Measurements from ENCODE around the gene GRID2. TPM values are rescaled to one million over a fixed set of nuclear protein-coding genes. Genes with fewer than 3 reads are reported as not detected.
"Not testable (repeated sequence)": the region's sequence is repeated elsewhere in the genome, so short reads cannot be mapped to it uniquely, and the experiment has no call there.

GRID2 gene
- polyA plus RNA-seq, 4 donors = 3.0 to 6.6 (median 4.8) TPM

DNA sequence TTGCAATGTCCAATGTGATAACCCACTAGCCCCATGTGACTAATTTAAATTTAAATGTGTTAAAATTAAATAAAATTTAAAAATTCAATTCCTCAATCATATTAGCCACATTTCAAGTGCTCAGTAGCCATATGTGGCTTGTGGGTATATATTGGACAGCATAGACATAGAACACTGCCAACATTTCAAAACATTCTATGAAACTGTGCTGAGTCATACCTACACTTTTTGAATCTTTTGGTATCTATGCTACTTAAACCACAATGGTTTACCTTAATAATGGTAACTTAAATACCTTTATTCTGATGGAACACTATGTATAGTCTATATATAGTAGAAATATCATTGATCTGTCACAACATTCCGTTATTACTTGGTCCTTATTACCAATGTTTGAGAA lies 1301.4 kb downstream of the GRID2 start:
- no peak for DNase-seq (ENCODE audit: low read depth in 4 of 4, low spot score in 2 of 4)

DNA sequence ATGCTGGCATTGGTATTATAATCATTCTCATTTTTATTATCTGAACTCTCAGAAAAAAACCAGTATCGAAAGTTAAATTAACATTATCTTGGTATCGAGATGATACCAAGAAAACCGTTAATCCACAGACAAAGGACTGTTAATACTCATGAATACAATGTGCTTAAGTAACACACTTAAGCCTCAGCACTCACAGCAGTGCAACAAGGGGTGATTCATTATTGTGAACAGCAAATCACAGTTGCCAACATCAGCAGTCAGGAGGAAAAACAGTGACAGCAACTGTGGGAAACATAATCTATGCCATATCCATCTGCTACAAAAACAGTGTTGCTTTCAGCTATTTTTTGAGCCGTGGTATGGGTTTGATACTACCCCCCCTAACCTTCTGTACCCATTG lies 1313.8 kb downstream of the GRID2 start:
- DNase-seq (ENCODE audit: low read depth in 4 of 4, low spot score in 2 of 4) = no peak

DNA sequence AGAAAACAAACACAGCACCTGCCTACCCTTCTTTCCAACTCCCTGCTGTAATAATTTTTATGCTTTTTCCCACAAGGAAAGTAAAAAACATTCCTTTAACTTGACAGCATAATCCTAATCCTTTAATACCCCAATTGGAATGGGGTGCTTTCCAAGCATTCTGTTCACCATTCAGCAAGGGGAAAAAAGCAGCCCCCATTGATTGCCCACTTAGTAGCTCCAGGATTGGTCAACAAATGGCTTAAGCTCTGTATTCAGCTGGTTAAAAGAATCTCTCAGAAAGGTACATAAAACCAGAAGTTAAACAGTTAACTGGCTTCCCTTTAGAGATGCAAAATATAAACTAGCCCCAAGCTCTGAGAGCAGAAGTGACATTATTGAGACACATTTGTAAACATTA lies 1330.0 kb downstream of the GRID2 start:
- DNase-seq (ENCODE audit: low read depth in 4 of 4, low spot score in 2 of 4) = no peak

DNA sequence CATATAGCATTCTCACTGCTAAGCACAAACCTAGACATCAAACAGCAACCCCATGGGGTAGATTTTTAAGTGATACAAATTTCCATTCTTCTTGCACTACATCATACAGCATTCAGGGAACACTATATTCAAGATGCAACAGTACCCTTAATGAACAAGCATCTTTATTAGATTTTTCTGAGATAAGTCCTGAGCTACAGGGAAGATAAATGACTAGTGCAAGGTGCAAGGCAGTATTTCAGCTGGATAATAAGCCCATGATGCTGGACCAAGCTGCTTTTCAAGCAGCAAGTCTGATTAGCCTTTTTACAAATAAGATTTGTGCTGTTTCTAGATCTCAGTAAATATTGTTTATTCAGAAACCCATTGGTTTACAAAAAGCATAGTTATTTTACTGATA lies 1332.2 kb downstream of the GRID2 start:
- DNase-seq (ENCODE audit: low read depth in 4 of 4, low spot score in 2 of 4) = peak in 1 of 4 donors; percentile 15

DNA sequence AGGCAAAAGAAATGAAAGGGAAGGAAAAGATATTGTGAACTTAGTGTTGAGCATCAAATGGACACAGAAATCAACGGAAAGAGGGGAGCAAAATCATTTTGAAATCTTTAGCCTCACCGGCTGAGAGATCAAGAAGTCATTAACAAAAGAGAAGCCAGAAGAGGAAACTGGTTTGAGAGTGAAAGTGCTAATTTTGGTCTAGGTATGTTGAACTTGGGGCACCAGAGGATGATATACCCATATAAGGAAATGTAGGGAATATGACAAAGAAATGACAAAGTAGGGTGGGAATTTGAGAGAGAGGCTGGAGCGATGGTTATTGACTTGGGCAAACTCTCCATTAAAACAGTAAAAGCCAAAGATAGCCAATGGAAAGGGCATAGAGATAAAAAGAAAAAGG lies 1341.4 kb downstream of the GRID2 start:
- DNase-seq (ENCODE audit: low read depth in 4 of 4, low spot score in 2 of 4) = no peak

DNA sequence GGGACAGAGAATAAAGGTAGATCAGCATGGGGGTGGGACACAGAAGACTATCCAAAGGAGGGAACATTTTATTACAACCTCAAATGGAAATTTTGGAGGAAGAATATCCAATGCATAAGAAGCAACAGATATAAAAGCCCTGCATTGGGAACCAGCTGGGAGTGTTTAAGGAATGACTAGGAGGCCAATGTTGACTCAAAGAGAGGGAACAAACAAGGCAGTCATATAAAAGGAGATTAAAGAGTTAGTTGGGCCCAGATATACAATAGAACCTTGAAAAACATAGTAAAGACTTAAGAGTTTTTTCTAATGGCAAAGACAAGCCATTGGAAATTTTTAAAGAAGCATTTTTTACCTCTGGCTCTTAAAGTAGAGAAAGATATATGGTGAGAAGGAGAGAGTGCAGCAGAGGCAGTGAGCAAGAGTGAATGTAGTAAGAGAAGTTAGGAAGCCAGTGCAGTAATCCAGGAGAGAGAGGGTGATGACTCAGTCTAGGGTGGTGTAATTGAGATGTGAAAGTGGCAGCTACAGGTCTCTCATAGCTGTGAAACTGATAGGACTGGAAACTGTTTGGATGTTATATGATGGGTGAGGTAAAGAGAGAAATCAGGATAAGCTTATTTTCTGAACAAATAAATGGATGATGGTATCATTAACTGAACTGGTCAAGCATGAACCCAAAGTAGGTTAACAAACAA lies 1342.6 kb downstream of the GRID2 start:
- DNase-seq (ENCODE audit: low read depth in 4 of 4, low spot score in 2 of 4) = no peak

DNA sequence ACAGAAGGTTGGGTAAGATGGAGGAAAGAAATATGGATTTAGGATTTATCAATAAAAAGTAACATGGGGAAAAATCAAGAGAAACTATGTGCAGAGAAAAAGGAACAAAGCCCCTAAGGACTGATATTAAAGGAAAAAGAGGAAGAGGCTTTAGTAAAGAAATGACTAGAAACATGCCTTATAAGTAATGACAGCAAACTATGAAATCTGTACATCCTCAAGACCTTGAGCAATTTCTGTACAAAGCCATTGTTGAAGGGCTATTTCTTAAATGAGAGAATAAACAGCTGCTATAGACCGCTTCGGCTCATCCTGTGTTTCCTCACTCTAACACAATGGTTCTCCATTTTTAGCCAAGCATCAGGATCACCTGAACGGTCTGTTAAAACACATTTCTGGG lies 1344.5 kb downstream of the GRID2 start:
- DNase-seq (ENCODE audit: low read depth in 4 of 4, low spot score in 2 of 4) = no peak

DNA sequence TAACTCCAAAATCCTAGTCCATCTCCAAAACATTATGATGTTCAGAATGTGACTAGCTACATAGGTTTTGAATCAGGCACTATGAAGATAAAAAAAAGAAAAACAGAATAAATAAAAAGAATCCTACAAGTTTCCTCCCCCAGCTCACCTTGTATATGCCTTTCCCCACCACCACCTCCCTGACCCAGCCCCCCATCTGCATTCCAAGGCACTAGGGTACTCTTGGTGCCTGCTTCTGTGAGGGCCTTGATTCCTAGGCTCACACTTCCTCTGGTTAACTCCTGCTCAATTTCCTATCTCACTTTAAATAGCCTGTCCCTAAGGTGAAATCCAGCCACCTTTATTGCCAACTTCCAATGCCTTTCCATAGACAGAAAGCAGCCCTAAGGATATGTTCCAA lies 1346.1 kb downstream of the GRID2 start:
- DNase-seq (ENCODE audit: low read depth in 4 of 4, low spot score in 2 of 4) = no peak

DNA sequence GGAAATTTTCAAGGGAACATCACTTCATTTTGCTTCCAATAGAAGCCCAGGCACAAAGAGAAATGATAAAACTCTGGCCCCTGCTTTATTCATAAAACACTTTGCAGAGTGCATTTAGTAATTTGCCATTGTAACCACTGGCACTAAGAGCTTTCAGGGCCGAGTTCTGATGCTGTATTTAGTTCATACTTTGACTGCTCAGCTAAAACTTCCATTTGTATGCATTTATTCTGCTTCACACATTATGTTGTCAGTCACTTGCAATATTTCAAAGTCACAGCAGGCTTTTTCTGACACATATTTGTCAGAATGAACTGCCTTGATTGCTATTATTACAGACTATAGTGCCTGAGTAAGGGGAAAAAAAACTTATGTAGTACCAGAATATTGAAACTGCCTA lies 1350.4 kb downstream of the GRID2 start:
- DNase-seq (ENCODE audit: low read depth in 4 of 4, low spot score in 2 of 4) = no peak

DNA sequence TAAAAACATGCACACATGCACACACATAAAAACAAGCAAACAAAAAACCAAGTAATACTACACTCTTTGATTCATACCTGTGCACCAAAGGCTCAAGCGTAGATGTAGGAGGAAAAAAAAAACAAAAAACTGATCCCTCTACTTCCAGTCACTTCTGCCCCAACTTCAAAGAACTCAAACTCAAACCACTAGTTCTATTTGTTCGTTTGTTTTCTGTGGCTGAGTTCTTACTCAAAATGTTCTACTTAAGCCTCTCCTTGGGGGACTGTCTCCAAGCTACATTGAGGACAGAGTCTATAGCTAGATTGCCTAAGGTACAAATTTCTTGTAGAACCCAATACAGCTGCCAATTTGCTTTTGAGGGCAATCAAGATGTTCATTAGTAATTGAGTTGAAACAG lies 1353.8 kb downstream of the GRID2 start:
- no peak for DNase-seq (ENCODE audit: low read depth in 4 of 4, low spot score in 2 of 4)

DNA sequence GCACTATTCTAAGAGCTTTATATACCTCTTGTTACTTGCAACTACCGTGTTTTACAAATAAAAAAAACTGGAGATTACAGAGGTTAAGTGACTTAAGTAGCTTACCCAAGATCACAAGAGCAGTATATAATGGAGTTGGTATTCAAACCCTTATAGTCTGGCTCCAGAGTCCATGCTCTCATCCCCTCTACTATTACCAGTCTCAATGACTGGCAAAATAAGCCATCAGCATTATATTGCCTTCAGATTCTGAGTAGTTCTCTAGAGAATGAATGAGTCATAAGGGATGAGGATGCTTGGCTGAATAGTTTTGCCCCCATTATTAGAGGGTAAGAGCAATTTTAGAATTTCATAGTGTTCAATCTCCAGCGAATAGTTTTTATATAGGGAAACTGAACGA lies 1354.7 kb downstream of the GRID2 start:
- DNase-seq (ENCODE audit: low read depth in 4 of 4, low spot score in 2 of 4) = no peak

DNA sequence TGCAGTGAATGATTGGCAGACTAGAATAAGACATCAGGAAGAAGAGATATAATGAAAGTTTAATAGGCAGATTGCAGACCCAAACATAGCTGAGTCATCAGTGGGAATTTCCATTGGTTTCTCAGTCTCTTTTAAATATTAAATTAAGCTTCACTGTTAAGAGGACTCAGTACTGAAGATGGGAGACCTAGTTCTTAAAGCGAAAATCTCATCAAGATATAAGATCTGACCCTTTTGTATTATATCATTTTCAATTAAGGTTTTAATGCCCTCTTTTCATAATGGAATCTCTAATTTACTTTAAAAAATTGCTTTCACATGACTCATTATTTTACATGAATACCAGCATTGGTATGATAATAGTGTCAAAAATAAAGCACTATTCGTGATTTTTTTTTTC lies 1355.9 kb downstream of the GRID2 start:
- DNase-seq (ENCODE audit: low read depth in 4 of 4, low spot score in 2 of 4) = no peak

DNA sequence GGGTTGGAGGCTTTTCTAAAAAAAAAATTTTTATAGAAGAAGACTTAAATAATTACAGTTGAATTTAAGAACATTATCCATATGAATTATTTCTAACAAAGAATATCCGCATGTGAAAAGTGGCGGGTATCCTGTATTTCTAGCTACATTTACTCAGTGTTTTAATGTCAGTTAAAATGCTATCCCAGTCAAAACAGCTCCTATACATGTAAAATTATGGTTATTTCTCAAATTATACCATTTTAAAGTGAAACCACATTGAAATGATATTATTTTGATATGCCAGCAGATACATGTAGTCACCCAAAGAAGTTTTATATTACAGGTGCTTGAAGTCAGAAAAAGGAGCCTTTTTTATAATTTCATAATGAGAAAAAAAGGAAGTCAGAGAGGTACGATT lies 1356.3 kb downstream of the GRID2 start:
- DNase-seq (ENCODE audit: low read depth in 4 of 4, low spot score in 2 of 4) = no peak

DNA sequence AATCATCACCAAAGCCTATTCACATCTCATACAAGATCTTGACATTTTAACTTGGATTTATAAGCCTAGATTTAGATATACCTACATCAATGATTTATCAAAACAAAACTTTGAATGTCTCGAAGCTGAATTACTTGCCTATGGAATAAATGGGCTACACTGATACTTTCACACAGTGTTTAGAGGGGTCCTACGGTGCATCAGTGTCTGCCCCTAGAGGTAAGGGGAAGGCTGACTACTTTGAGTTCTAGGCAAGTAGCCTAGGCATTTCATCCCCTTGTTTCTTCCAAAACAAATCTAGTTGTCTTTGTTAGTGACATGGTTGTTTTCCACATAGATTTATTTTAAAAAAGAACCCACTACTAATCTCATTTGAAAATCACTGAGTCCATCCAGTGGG lies 1366.7 kb downstream of the GRID2 start:
- no peak for DNase-seq (ENCODE audit: low read depth in 4 of 4, low spot score in 2 of 4)

DNA sequence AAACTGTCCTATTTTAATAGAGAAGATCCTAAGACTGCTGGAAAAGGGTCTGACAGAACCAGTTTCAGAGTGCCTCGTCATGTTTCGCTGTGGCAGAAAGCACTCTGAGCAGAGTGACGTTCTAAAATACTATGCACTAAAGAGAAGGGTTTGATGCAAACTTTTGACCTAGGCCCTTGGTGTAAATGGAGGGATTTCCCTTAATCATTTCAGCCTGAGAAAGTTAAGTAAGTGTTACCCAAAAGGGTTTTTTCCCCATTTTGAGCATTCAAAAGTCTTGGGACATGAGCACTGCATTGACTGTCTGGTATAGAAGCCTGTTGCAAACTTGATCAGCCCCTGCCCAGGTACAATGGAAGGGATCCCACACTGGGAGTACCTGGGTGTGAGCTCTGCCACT lies 1367.3 kb downstream of the GRID2 start:
- DNase-seq (ENCODE audit: low read depth in 4 of 4, low spot score in 2 of 4) = no peak

DNA sequence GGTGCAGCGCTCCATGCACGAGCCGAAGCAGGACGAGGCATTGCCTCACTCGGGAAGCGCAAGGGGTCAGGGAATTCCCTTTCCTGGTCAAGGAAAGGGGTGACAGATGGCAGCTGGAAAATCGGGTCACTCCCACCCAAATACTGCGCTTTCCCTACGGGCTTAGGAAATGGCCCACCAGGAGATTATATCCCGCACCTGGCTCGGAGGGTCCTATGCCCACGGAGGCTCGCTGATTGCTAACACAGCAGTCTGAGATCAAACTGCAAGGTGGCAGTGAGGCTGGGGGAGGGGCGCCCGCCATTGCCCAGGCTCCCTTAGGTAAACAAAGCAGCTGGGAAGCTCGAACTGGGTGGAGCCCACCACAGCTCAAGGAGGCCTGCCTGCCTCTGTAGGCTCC lies 1373.2 kb downstream of the GRID2 start:
- not testable (repeated sequence) for DNase-seq (ENCODE audit: low read depth in 4 of 4, low spot score in 2 of 4)

DNA sequence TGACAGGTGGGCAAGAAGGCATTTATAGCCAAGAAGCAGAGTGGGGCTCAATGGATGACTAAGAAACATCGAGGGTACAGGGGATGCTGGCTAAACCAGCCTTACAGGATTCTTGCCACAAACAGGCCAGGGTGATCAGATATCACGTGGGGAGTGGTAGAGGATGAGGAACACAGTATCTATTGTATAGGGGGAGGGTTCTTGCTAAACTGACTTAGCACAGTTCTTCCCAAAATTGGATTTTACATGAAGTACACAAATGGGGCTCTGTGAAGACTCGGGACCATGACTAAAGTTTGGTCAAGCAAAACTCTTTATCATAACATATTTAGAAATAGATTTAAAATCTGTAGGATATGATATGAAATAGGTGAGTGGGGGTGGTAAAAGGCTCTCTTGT lies 1380.8 kb downstream of the GRID2 start:
- DNase-seq (ENCODE audit: low read depth in 4 of 4, low spot score in 2 of 4) = no peak

DNA sequence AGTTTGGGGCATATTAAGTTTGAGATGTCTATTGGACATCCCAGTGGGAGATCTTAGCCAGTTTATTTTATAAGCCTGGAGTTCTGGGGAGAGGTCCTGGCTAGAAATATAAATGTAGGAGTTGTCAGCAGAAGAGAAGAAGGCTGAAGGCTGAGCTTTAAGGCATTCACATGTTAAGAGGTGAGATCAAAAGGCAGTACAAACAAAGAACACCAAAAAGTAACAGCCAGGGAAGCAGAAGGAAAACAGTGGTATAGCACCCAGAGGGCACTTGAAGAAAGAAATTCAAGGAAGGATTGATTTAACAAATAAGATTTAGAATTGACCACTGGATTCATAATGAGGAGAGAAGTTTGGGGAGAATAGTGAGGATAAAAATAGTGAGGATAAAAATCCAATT lies 1383.5 kb downstream of the GRID2 start:
- DNase-seq (ENCODE audit: low read depth in 4 of 4, low spot score in 2 of 4) = no peak

DNA sequence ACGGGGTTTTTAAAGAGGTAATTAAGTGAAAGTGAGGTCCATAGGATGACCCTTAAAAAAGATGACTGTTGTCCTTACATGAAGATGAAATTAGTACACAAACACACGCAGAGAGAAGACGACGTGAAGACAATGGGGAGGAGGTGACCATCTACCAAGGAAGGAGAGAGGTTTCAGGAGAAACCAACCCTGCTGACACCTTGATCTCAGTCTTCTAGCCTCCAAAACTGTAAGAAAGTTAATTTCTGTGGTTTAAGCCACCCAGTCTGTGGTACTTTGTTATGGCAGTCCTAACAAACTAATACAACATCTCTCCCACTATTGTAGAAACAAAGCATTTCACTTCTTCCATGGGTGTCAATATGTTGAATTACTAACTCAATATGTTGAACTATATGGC lies 1385.2 kb downstream of the GRID2 start:
- no peak for DNase-seq (ENCODE audit: low read depth in 4 of 4, low spot score in 2 of 4)

DNA sequence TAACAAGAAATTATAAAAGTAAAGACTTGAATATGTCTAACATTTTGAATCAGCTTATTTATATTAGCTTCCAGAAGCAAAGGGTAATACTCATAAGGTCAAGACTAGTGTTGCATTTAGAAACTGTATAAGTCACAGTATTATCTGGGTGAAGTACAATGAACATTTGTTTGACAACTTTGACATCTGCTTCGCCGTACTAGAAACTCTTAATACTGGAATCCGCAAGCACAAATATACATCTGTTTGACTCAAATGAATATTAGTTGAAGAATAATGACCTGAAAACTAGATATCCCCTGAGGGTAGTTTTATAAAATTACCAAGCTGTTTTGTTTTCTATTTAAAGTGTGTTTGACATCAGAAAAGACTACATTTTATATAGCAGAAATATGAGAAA lies 1389.4 kb downstream of the GRID2 start:
- peak in 1 of 4 donors; percentile 6 for DNase-seq (ENCODE audit: low read depth in 4 of 4, low spot score in 2 of 4)

DNA sequence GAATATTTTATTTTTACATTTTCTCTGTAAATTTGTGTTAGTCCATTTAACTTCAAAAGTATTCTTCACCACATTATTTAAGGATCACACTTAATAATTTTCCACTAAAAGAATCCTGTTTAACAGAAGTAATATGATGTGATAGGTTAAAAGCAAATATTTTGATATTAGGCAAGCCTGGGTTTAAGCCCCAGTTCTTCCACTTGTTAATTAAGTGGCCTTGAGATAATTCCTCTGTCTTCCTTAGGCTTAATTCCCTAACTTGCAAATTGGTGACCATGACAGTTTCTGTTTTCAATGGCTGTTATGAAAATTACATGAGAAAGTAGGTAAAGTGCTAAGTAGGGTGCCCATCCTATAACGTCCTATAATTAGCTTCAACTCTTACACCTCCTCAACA lies 1394.9 kb downstream of the GRID2 start:
- no peak for DNase-seq (ENCODE audit: low read depth in 4 of 4, low spot score in 2 of 4)

DNA sequence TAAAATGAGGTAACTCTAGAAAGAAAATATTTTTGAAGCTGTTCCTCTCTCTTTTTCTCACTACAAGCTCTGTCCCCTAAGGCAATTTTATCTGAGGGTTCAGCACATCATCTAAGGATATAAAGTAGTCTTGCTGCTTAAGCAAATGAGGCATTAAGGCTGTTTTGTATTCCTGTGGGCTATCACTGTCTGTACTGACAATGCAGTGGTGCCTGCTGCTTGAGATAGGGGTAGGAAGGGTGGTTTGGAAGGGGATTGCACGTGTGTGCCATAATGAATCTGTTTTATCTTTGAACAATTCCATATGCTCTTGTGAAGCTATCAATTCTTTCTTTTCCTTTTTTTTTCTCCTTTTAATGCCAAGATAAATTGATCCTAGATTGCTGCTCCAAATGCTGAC lies 1396.8 kb downstream of the GRID2 start:
- no peak for DNase-seq (ENCODE audit: low read depth in 4 of 4, low spot score in 2 of 4)

Data from left renal cortex interstitium (tissue), 4 donors.